Stimulated activated naive CD8-positive, alpha-beta T cell treated with anti-CD3 and anti-CD28 coated beads, Interleukin-15, amount 100 ng/mL, for 72 hours (primary cell): ENCODE results near the gene OSBPL3.

Experiments
- ATAC-seq: fragments of 150-1000 bp; cut with Tn5 transposase; 2 replicates; pipeline ENCODE4 v1.10.0; 2021; ENCODE audit warnings: mild to moderate bottlenecking, moderate library complexity
- DNase-seq, 2 donors: peaks; one replicate each; pipeline ENCODE4 v3.0.0; 2021 to 2022
- H3K27ac Mint-ChIP-seq, 2 donors: one replicate each; pipeline ENCODE4 v1.8.0; 2022; ENCODE audit warnings: mild to moderate bottlenecking in 2 of 2, mixed read lengths in 2 of 2, moderate library complexity in 2 of 2
- H3K27me3 Mint-ChIP-seq: one replicate; pipeline ENCODE4 v1.8.0; 2022; ENCODE audit warnings: mixed read lengths
- H3K4me1 Mint-ChIP-seq: one replicate; pipeline ENCODE4 v1.8.0; 2022; ENCODE audit warnings: mild to moderate bottlenecking, mixed read lengths
- H3K4me3 Mint-ChIP-seq, 2 donors: one replicate each; pipeline ENCODE4 v1.8.0; 2022; ENCODE audit warnings: mild to moderate bottlenecking in 2 of 2, mixed read lengths in 2 of 2, moderate library complexity in 1 of 2
- H3K9me3 Mint-ChIP-seq, 2 donors: one replicate each; pipeline ENCODE4 v1.8.0; 2022; ENCODE audit warnings: mixed read lengths in 2 of 2

Gene OSBPL3

GRCh38 chr7:24923172-24923865 lies 56.7 kb downstream of the OSBPL3 start:
- peak overlapping the region in 1 of 2 donors; percentile 2 for H3K4me3 Mint-ChIP-seq

GRCh38 chr7:24922099-24922773 lies 57.7 kb downstream of the OSBPL3 start:
- Mint-ChIP-seq H3K4me3 (no peak overlapping the region), H3K27me3 (no peaks in the 10 kb centered on the region), H3K4me1 (peaks cover 84% of the 10 kb centered on the region), H3K9me3 (no peaks in the 10 kb centered on the region), H3K27ac (peak overlapping the region in 1 of 2 donors; percentile 57)
- ATAC-seq (no peak), DNase-seq (no peak)

More at GRCh38 chr7:24923172-24923865, 56.7 kb downstream of the OSBPL3 start:
- ATAC-seq = no peak
- no peak for DNase-seq
- Mint-ChIP-seq H3K4me1 (peaks cover 80% of the 10 kb centered on the region), H3K27me3 (no peaks in the 10 kb centered on the region), H3K9me3 (no peaks in the 10 kb centered on the region), H3K27ac (peak overlapping the region; percentile 39 to 57)

GRCh38 chr7:24921362-24921679 lies 58.7 kb downstream of the OSBPL3 start:
- Mint-ChIP-seq H3K27me3 (no peaks in the 10 kb centered on the region), H3K27ac (peak overlapping the region in 1 of 2 donors; percentile 77), H3K4me3 (peak overlapping the region; percentile 40 to 41), H3K4me1 (peaks cover 87% of the 10 kb centered on the region), H3K9me3 (no peaks in the 10 kb centered on the region)
- DNase-seq = no peak
- peak; percentile 60 for ATAC-seq

- ATAC-seq (peak; percentile 88), DNase-seq (no peak)
- H3K9me3 Mint-ChIP-seq = no peaks in the 10 kb centered on the region
- peak overlapping the region; percentile 40 to 41 for H3K4me3 Mint-ChIP-seq
- H3K27me3 Mint-ChIP-seq = no peaks in the 10 kb centered on the region
- peaks cover 89% of the 10 kb centered on the region for H3K4me1 Mint-ChIP-seq
- peak overlapping the region; percentile 48 to 77 for H3K27ac Mint-ChIP-seq
These were observed 59.3 kb downstream of the OSBPL3 start for GRCh38 chr7:24920451-24921361.

GRCh38 chr7:24917510-24918239 lies 62.3 kb downstream of the OSBPL3 start:
- no peaks in the 10 kb centered on the region for H3K27me3 Mint-ChIP-seq
- H3K4me1 Mint-ChIP-seq = peaks cover 96% of the 10 kb centered on the region
- no peaks in the 10 kb centered on the region for H3K9me3 Mint-ChIP-seq
- DNase-seq (no peak), ATAC-seq (peak; percentile 27)
- H3K4me3 Mint-ChIP-seq = no peak overlapping the region
- H3K27ac Mint-ChIP-seq = no peak overlapping the region

- no peak for DNase-seq
- Mint-ChIP-seq H3K27me3 (no peaks in the 10 kb centered on the region), H3K27ac (peak overlapping the region; percentile 38 to 66), H3K4me3 (peak overlapping the region; percentile 2 to 58), H3K4me1 (peaks cover 96% of the 10 kb centered on the region), H3K9me3 (no peaks in the 10 kb centered on the region)
- no peak for ATAC-seq
These were observed 63.4 kb downstream of the OSBPL3 start for GRCh38 chr7:24916463-24917040.

- no peaks in the 10 kb centered on the region for H3K27me3 Mint-ChIP-seq
- H3K4me1 Mint-ChIP-seq = peaks cover 95% of the 10 kb centered on the region
- H3K9me3 Mint-ChIP-seq = no peaks in the 10 kb centered on the region
- no peak for ATAC-seq
- H3K27ac Mint-ChIP-seq = no peak overlapping the region
- DNase-seq = no peak
- H3K4me3 Mint-ChIP-seq = peak overlapping the region; percentile 32 to 36
These were observed 65.5 kb downstream of the OSBPL3 start for GRCh38 chr7:24914465-24914859.

GRCh38 chr7:24913801-24914464 lies 66.0 kb downstream of the OSBPL3 start:
- DNase-seq (no peak), ATAC-seq (no peak)
- Mint-ChIP-seq H3K27me3 (no peaks in the 10 kb centered on the region), H3K9me3 (no peaks in the 10 kb centered on the region), H3K27ac (no peak overlapping the region), H3K4me1 (peaks cover 90% of the 10 kb centered on the region), H3K4me3 (peak overlapping the region in 1 of 2 donors; percentile 21)

GRCh38 chr7:24912874-24913514 lies 67.0 kb downstream of the OSBPL3 start:
- Mint-ChIP-seq H3K9me3 (no peaks in the 10 kb centered on the region), H3K4me1 (peaks cover 80% of the 10 kb centered on the region)
- no peak for ATAC-seq

GRCh38 chr7:24912424-24912823 lies 67.6 kb downstream of the OSBPL3 start:
- Mint-ChIP-seq H3K27me3 (no peaks in the 10 kb centered on the region), H3K4me1 (peaks cover 74% of the 10 kb centered on the region), H3K27ac (no peak overlapping the region), H3K9me3 (no peaks in the 10 kb centered on the region), H3K4me3 (peak overlapping the region in 1 of 2 donors; percentile 24)
- DNase-seq (no peak), ATAC-seq (no peak)

More at GRCh38 chr7:24912874-24913514, 67.0 kb downstream of the OSBPL3 start:
- H3K27me3 Mint-ChIP-seq = no peaks in the 10 kb centered on the region
- H3K27ac Mint-ChIP-seq = no peak overlapping the region
- peak overlapping the region in 1 of 2 donors; percentile 24 for H3K4me3 Mint-ChIP-seq
- DNase-seq = no peak

GRCh38 chr7:24911213-24911603 lies 68.8 kb downstream of the OSBPL3 start:
- Mint-ChIP-seq H3K27ac (peak overlapping the region; percentile 37 to 82), H3K27me3 (no peaks in the 10 kb centered on the region), H3K4me3 (peak overlapping the region; percentile 41 to 74), H3K4me1 (peaks cover 62% of the 10 kb centered on the region), H3K9me3 (no peaks in the 10 kb centered on the region)
- no peak for DNase-seq
- peak; percentile 54 for ATAC-seq

GRCh38 chr7:24910551-24911212 lies 69.3 kb downstream of the OSBPL3 start:
- no peaks in the 10 kb centered on the region for H3K9me3 Mint-ChIP-seq
- no peaks in the 10 kb centered on the region for H3K27me3 Mint-ChIP-seq
- peak overlapping the region; percentile 60 to 74 for H3K4me3 Mint-ChIP-seq
- peaks cover 57% of the 10 kb centered on the region for H3K4me1 Mint-ChIP-seq
- DNase-seq (no peak), ATAC-seq (no peak)
- H3K27ac Mint-ChIP-seq = peak overlapping the region; percentile 68 to 79

- ATAC-seq = no peak
These were observed 71.3 kb downstream of the OSBPL3 start for GRCh38 chr7:24908727-24909126.

More at GRCh38 chr7:24908727-24909126, 71.3 kb downstream of the OSBPL3 start:
- H3K4me3 Mint-ChIP-seq = no peak overlapping the region
- H3K27ac Mint-ChIP-seq = no peak overlapping the region
- no peaks in the 10 kb centered on the region for H3K27me3 Mint-ChIP-seq
- no peak for DNase-seq
- H3K4me1 Mint-ChIP-seq = peaks cover 37% of the 10 kb centered on the region
- no peaks in the 10 kb centered on the region for H3K9me3 Mint-ChIP-seq
